HCT116 (cell line): ENCODE measurements around the gene PLCB3. TPM values are rescaled to one million over a fixed set of nuclear protein-coding genes. Genes with fewer than 3 reads are reported as not detected.

ENCODE experiments used
- ATAC-seq: fragments of 200-7000 bp; cut with Tn5 transposase; 2 replicates; pipeline ENCODE4 v1.9.1; 2020; ENCODE audit warnings: mild to moderate bottlenecking, moderate library complexity
- BruUV-seq: library from RNA; stranded (reverse); fragments of 400-500 nt; replicated peaks from 2 replicates; lab custom pipeline; 2021; lab: Mats Ljungman, UMichigan
- CTCF ChIA-PET: fragments of 300-600 bp; sonication (Branson Sonifier 250); formaldehyde crosslinking; loops from one replicate; lab custom pipeline; 2021; ENCODE audit warnings: antibody characterized with exemption; lab: Charles Lee
- POLR2A ChIA-PET: fragments of 300-600, 350-600 bp; sonication (Branson Sonifier 250); formaldehyde crosslinking; loops from one replicate; lab custom pipeline; 2021; ENCODE audit warnings: antibody characterized with exemption; lab: Charles Lee
- RAD21 ChIA-PET, 2 experiments: fragments of 300-600 bp; sonication (Branson Sonifier 250); formaldehyde crosslinking; loops; one replicate each; lab custom pipeline; 2023; ENCODE audit warnings: low total read pairs in 2 of 2; ENCODE audit not compliant: uncharacterized antibody in 2 of 2, unreplicated experiment in 2 of 2, low non-redundant PET in 1 of 2; lab: Charles Lee
- DNase-seq: peaks from one replicate; pipeline ENCODE4 v3.0.0-alpha.2; 2010; ENCODE audit warnings: low read depth, low spot score
- H2AFZ ChIP-seq: fragments of 200-600 bp; shearing (Covaris generic), sonication (generic); 2 replicates; pipeline ENCODE4 v1.6.1; 2017; ENCODE audit warnings: low read depth, mixed run types, mixed read lengths, antibody characterized with exemption, low read length; ENCODE audit not compliant: poor library complexity, severe bottlenecking
- H3K27ac ChIP-seq: 2 replicates; pipeline ENCODE4 v1.5.1; 2012; ENCODE audit warnings: low read depth, low read length
- H3K27me3 ChIP-seq: fragments of 200-600 bp; sonication (generic); 2 replicates; pipeline ENCODE4 v1.6.1; 2016; ENCODE audit warnings: mixed run types, low read length, mixed read lengths; ENCODE audit not compliant: insufficient read depth
- H3K36me3 ChIP-seq, 2 experiments: fragments of 200-500 bp in 1 of 2; fragments of 200-600 bp in 1 of 2; sonication (Bioruptor generic) in 1 of 2; sonication (generic) in 1 of 2; 2 replicates each; pipeline versions ENCODE4 v1.5.1 to v1.6.1; 2014 to 2016; ENCODE audit warnings: low read length in 2 of 2, inconsistent platforms in 1 of 2, mixed read lengths in 1 of 2, mixed run types in 1 of 2; ENCODE audit not compliant: insufficient read depth in 2 of 2, control insufficient read depth in 1 of 2
- H3K4me1 ChIP-seq, 2 experiments: fragments of 200-600 bp in 1 of 2; sonication (generic) in 1 of 2; 2 replicates each; pipeline versions ENCODE4 v1.5.1 to v1.6.1; 2012 to 2017; ENCODE audit warnings: low read length in 2 of 2, inconsistent platforms in 1 of 2, mild to moderate bottlenecking in 1 of 2, mixed read lengths in 1 of 2, mixed run types in 1 of 2, moderate library complexity in 1 of 2; ENCODE audit not compliant: insufficient read depth in 2 of 2, control insufficient read depth in 1 of 2
- H3K4me2 ChIP-seq: fragments of 200-600 bp; sonication (generic); 2 replicates; pipeline ENCODE4 v1.6.1; 2017; ENCODE audit warnings: mixed run types, low read length, mixed read lengths
- H3K4me3 ChIP-seq, 2 experiments: fragments of 200-600 bp in 1 of 2; sonication (generic) in 1 of 2; replicated peaks in 1 of 2; 2 replicates each; pipeline ENCODE4 v1.5.1; 2011 to 2016; ENCODE audit warnings: low read length in 2 of 2, control low read depth in 1 of 2, low read depth in 1 of 2, mild to moderate bottlenecking in 1 of 2, mixed read lengths in 1 of 2, mixed run types in 1 of 2
- H3K79me2 ChIP-seq: fragments of 200-600 bp; sonication (generic); 2 replicates; pipeline ENCODE4 v1.6.1; 2017; ENCODE audit warnings: mild to moderate bottlenecking, mixed run types, low read length, moderate library complexity, mixed read lengths; ENCODE audit not compliant: insufficient read depth
- H3K9ac ChIP-seq: fragments of 200-600 bp; sonication (generic); 2 replicates; pipeline ENCODE4 v1.6.1; 2016; ENCODE audit warnings: low read length, mixed read lengths
- H3K9me2 ChIP-seq: fragments of 200-600 bp; sonication (generic), shearing (Covaris generic); 2 replicates; pipeline ENCODE4 v1.6.1; 2017; ENCODE audit warnings: mixed run types, mild to moderate bottlenecking, moderate library complexity; ENCODE audit not compliant: insufficient read depth
- H3K9me3 ChIP-seq, 2 experiments: fragments of 200-500 bp in 1 of 2; fragments of 200-600 bp in 1 of 2; sonication (Bioruptor generic) in 1 of 2; sonication (generic) in 1 of 2; 2 replicates each; pipeline ENCODE4 v1.6.1; 2014 to 2017; ENCODE audit warnings: low read length in 2 of 2, mixed read lengths in 2 of 2, inconsistent platforms in 1 of 2, low read depth in 1 of 2, mild to moderate bottlenecking in 1 of 2, mixed run types in 1 of 2, moderate library complexity in 1 of 2; ENCODE audit not compliant: control insufficient read depth in 1 of 2, insufficient read depth in 1 of 2
- H4K20me1 ChIP-seq: fragments of 200-600 bp; sonication (generic), shearing (Covaris generic); 2 replicates; pipeline ENCODE4 v1.6.1; 2017; ENCODE audit warnings: mixed run types, mild to moderate bottlenecking, moderate library complexity; ENCODE audit not compliant: insufficient read depth
- ATF3 ChIP-seq: IDR thresholded peaks from 2 replicates; pipeline ENCODE4 v1.6.1; 2012
- CBX3 ChIP-seq: IDR thresholded peaks from 2 replicates; pipeline ENCODE4 v1.6.1; 2012; ENCODE audit warnings: low read depth
- EGR1 ChIP-seq: IDR thresholded peaks from 2 replicates; pipeline ENCODE4 v1.6.1; 2012; ENCODE audit warnings: low read depth
- ELF1 ChIP-seq: IDR thresholded peaks from 2 replicates; pipeline ENCODE4 v1.6.1; 2012; ENCODE audit warnings: low read depth, borderline replicate concordance
- POLR2AphosphoS5 ChIP-seq: IDR thresholded peaks from 2 replicates; pipeline ENCODE4 v1.6.1; 2011; ENCODE audit warnings: mild to moderate bottlenecking, low read depth, low read length, moderate library complexity
- RAD21 ChIP-seq: IDR thresholded peaks from 2 replicates; pipeline ENCODE4 v1.6.1; 2012; ENCODE audit warnings: low read depth, mild to moderate bottlenecking
- SIN3A ChIP-seq: IDR thresholded peaks from 2 replicates; pipeline ENCODE4 v1.6.1; 2012; ENCODE audit warnings: low read depth
- SP1 ChIP-seq: IDR thresholded peaks from 2 replicates; pipeline ENCODE4 v1.6.1; 2012; ENCODE audit warnings: low read depth
- SRF ChIP-seq: IDR thresholded peaks from 2 replicates; pipeline ENCODE4 v1.6.1; 2012; ENCODE audit warnings: low read depth
- TCF7L2 ChIP-seq: IDR thresholded peaks from 2 replicates; pipeline ENCODE4 v1.7.0; 2011; ENCODE audit warnings: borderline replicate concordance, inconsistent platforms; ENCODE audit not compliant: insufficient read depth, insufficient read length; ENCODE audit errors: extremely low read depth
- YY1 ChIP-seq: IDR thresholded peaks from 2 replicates; pipeline ENCODE4 v1.6.1; 2011; ENCODE audit warnings: low read length, low read depth, moderate library complexity, mild to moderate bottlenecking; ENCODE audit not compliant: insufficient replicate concordance; ENCODE audit errors: extremely low read depth
- ZFX ChIP-seq: fragments of 450-650 bp; IDR thresholded peaks from 2 replicates; pipeline ENCODE4 v1.6.1; 2017
- intact Hi-C: fragments of 100-400 bp; cut with micrococcal nuclease; formaldehyde crosslinking; loops from 2 replicates; pipeline ENCODE4 v1.10.0; 2022
- total RNA-seq: library from RNA; stranded (reverse); gene quantifications from one replicate; pipeline ENCODE4 v1.2.1, GENCODE V29; 2021; ENCODE audit not compliant: unreplicated experiment

Gene PLCB3
- total RNA-seq, 1 experiment from 2014 or later: 106 TPM

GRCh38 chr11:64226507-64227051 lies 24.8 kb upstream of the PLCB3 start:
- CTCF ChIA-PET: interaction anchor here (1.0 to 2.0 kb wide), 5 partner anchors 22 to 105 kb away, joined by 3 to 8 read pairs (median 3); partner anchors contain the start of gene PLCB3
- H3K9me3 ChIP-seq: no peaks in the 10 kb centered on the region
- H3K4me1 ChIP-seq: peaks cover 20 to 44% of the 10 kb centered on the region in 2 experiments
- H3K79me2 ChIP-seq: peaks cover 19% of the 10 kb centered on the region; the same call in 1 of the 2 replicates
- ATAC-seq (peak; percentile 45), DNase-seq (no peak)
- TF ChIP-seq TCF7L2 (no peak), SRF (no peak), CBX3 (no peak), YY1 (no peak), ZFX (peak; percentile 60)
- H3K9me2 ChIP-seq: no peaks in the 10 kb centered on the region
- H3K36me3 ChIP-seq: peaks cover 0 to 4% of the 10 kb centered on the region in 2 experiments; a peak in 1 of 4 replicates
- RAD21 ChIA-PET: interaction anchor here in 1 of 2 experiments (0.9 to 1.0 kb wide), 2 partner anchors 41 to 43 kb away, joined by 3 read pairs; partner anchors contain the start of gene STIP1
- H2AFZ ChIP-seq: no peak overlapping the region
- H3K27ac ChIP-seq: peak overlapping the region; percentile 95
- TSS peak; percentile 76 for BruUV-seq
- POLR2A ChIA-PET: interaction anchor here (0.9 to 1.5 kb wide), 5 partner anchors 15 to 91 kb away, joined by 3 to 6 read pairs (median 4); partner anchors contain the start of genes FKBP2 and PRDX5
- peak overlapping the region; percentile 82 to 90 for H3K4me3 ChIP-seq
- no peaks in the 10 kb centered on the region for H4K20me1 ChIP-seq
- intact Hi-C loops: no loop called here
- H3K27me3 ChIP-seq: no peaks in the 10 kb centered on the region
- peak overlapping the region; percentile 96 for H3K9ac ChIP-seq
- H3K4me2 ChIP-seq: peak overlapping the region; percentile 100

GRCh38 chr11:64227405-64227956 lies 23.8 kb upstream of the PLCB3 start:
- peak overlapping the region; percentile 82 to 90 for H3K4me3 ChIP-seq
- peaks cover 24 to 53% of the 10 kb centered on the region in 2 experiments for H3K4me1 ChIP-seq
- ATAC-seq (no peak), DNase-seq (no peak)
- intact Hi-C loops: no loop called here
- TF ChIP-seq EGR1 (no peak), ATF3 (no peak), TCF7L2 (no peak), SIN3A (no peak), RAD21 (no peak), YY1 (no peak), POLR2AphosphoS5 (no peak), SP1 (no peak), ELF1 (no peak)
- peak overlapping the region; percentile 100 for H3K4me2 ChIP-seq
- peaks cover 19% of the 10 kb centered on the region; the same call in 1 of the 2 replicates for H3K79me2 ChIP-seq
- RAD21 ChIA-PET: interaction anchor here in 1 of 2 experiments (0.5 kb wide), 1 partner anchor 39 kb away, joined by 3 read pairs; no protein-coding TSS in a partner anchor
- H3K36me3 ChIP-seq: peaks cover 0 to 4% of the 10 kb centered on the region in 2 experiments; a peak in 1 of 4 replicates
- peak overlapping the region; percentile 95 for H3K27ac ChIP-seq
- no peaks in the 10 kb centered on the region for H3K9me2 ChIP-seq
- BruUV-seq: no TSS peak
- peak overlapping the region; percentile 96 for H3K9ac ChIP-seq
- H4K20me1 ChIP-seq: no peaks in the 10 kb centered on the region
- POLR2A ChIA-PET: interaction anchor here (0.9 to 1.3 kb wide), 3 partner anchors 23 to 90 kb away, joined by 3 to 4 read pairs (median 3); partner anchors contain the start of gene PRDX5
- no peak overlapping the region for H2AFZ ChIP-seq
- H3K9me3 ChIP-seq: no peaks in the 10 kb centered on the region
- CTCF ChIA-PET: interaction anchor here (1.3 to 2.0 kb wide), 2 partner anchors 24 to 73 kb away, joined by 3 to 8 read pairs; partner anchors contain the start of gene PLCB3
- no peaks in the 10 kb centered on the region for H3K27me3 ChIP-seq
